B cell (primary cell): ENCODE results near the gene DSCAML1. TPM values are rescaled to one million over a fixed set of nuclear protein-coding genes. Genes with fewer than 3 reads are reported as not detected.

ENCODE experiments used
- ATAC-seq: fragments of 200-7000 bp; cut with Tn5 transposase; one replicate; pipeline ENCODE4 v1.10.0; 2021; ENCODE audit warnings: low read depth, mild to moderate bottlenecking, moderate number of reproducible peaks, moderate library complexity
- CTCF ChIA-PET: fragments of 350-600 bp; sonication (Branson Sonifier 250); formaldehyde crosslinking; loops from one replicate; lab custom pipeline; 2021; ENCODE audit warnings: antibody characterized with exemption, inconsistent platforms; lab: Charles Lee
- POLR2A ChIA-PET: fragments of 350-600 bp; sonication (Branson Sonifier 250); formaldehyde crosslinking; loops from one replicate; lab custom pipeline; 2021; ENCODE audit warnings: antibody characterized with exemption; lab: Charles Lee
- DNase-seq: peaks from one replicate; pipeline ENCODE4 v3.0.0; 2013
- H2AFZ ChIP-seq: 2 replicates; pipeline ENCODE4 v1.6.1; 2012; ENCODE audit warnings: mild to moderate bottlenecking, low read depth, low read length; ENCODE audit not compliant: insufficient read depth, poor library complexity, severe bottlenecking
- H3K27ac ChIP-seq, 2 donors: 1 replicate in 1 of 2; 2 replicates in 1 of 2; pipeline ENCODE4 v1.5.1; 2012 to 2013; ENCODE audit warnings: low read length in 2 of 2, mild to moderate bottlenecking in 2 of 2, moderate library complexity in 1 of 2
- H3K27me3 ChIP-seq, 4 experiments: fragments of 200-600 bp in 1 of 4; sonication (generic) in 1 of 4; replicated peaks in 1 of 4; 1 replicate in 2 of 4; 2 replicates in 2 of 4; pipeline versions ENCODE4 v1.6.1 to v1.7.0; 2013 to 2016; ENCODE audit warnings: low read length in 3 of 4, mild to moderate bottlenecking in 2 of 4, mixed read lengths in 1 of 4, moderate library complexity in 1 of 4; ENCODE audit not compliant: insufficient read depth in 4 of 4, control insufficient read depth in 3 of 4; ENCODE audit errors: control extremely low read depth in 1 of 4
- H3K36me3 ChIP-seq, 2 experiments: replicated peaks in 1 of 2; 1 replicate in 1 of 2; 2 replicates in 1 of 2; pipeline versions ENCODE4 v1.6.1 to v1.7.1; 2013; ENCODE audit warnings: low read length in 1 of 2; ENCODE audit not compliant: insufficient read depth in 2 of 2, control insufficient read depth in 1 of 2; ENCODE audit errors: control extremely low read depth in 1 of 2, extremely low read depth in 1 of 2
- H3K4me1 ChIP-seq, 2 donors: fragments of 200-600 bp in 1 of 2; sonication (generic) in 1 of 2; 1 replicate in 1 of 2; 2 replicates in 1 of 2; pipeline versions ENCODE4 v1.5.1 to v1.6.1; 2013 to 2017; ENCODE audit warnings: low read length in 2 of 2; ENCODE audit not compliant: control insufficient read depth in 2 of 2, insufficient read depth in 2 of 2
- H3K4me2 ChIP-seq: replicated peaks from 2 replicates; pipeline ENCODE3; 2012; ENCODE audit warnings: mild to moderate bottlenecking, low read depth, low read length; ENCODE audit not compliant: poor library complexity, severe bottlenecking
- H3K4me3 ChIP-seq, 5 experiments: fragments of 200-600 bp in 1 of 5; sonication (generic) in 1 of 5; 1 replicate in 3 of 5; 2 replicates in 2 of 5; pipeline versions ENCODE4 v1.5.1 to v1.7.0; 2011 to 2016; ENCODE audit warnings: low read length in 4 of 5, mild to moderate bottlenecking in 4 of 5, low read depth in 2 of 5, control low read depth in 1 of 5, moderate library complexity in 1 of 5; ENCODE audit not compliant: insufficient read depth in 1 of 5; ENCODE audit errors: control extremely low read depth in 1 of 5, extremely low read depth in 1 of 5
- H3K79me2 ChIP-seq: fragments of 200-600 bp; sonication (generic); one replicate; pipeline ENCODE4 v1.6.0; 2016; ENCODE audit warnings: low read length; ENCODE audit not compliant: control insufficient read depth, insufficient read depth
- H3K9ac ChIP-seq: fragments of 200-600 bp; sonication (generic); 2 replicates; pipeline ENCODE4 v1.6.1; 2017; ENCODE audit warnings: mild to moderate bottlenecking, low read length, moderate library complexity
- H3K9me3 ChIP-seq, 3 donors: one replicate each; pipeline versions ENCODE4 v1.6.1 to v1.7.1; 2013; ENCODE audit warnings: low read length in 2 of 3; ENCODE audit not compliant: control insufficient read depth in 2 of 3, insufficient read depth in 1 of 3; ENCODE audit errors: control extremely low read depth in 1 of 3
- H4K20me1 ChIP-seq: 2 replicates; pipeline ENCODE4 v1.6.0; 2012; ENCODE audit warnings: mild to moderate bottlenecking, low read length; ENCODE audit not compliant: insufficient read depth, control insufficient read depth, poor library complexity, severe bottlenecking
- H3K27ac Mint-ChIP-seq: one replicate; pipeline ENCODE4 v1.8.0; 2021; ENCODE audit warnings: mixed read lengths
- H3K27me3 Mint-ChIP-seq: one replicate; pipeline ENCODE4 v1.8.0; 2021; ENCODE audit warnings: mixed read lengths
- H3K4me1 Mint-ChIP-seq: one replicate; pipeline ENCODE4 v1.8.0; 2021; ENCODE audit warnings: mixed read lengths
- H3K4me3 Mint-ChIP-seq: one replicate; pipeline ENCODE4 v1.8.0; 2021; ENCODE audit warnings: mixed read lengths
- H3K9me3 Mint-ChIP-seq: one replicate; pipeline ENCODE4 v1.8.0; 2022; ENCODE audit warnings: mixed read lengths; ENCODE audit not compliant: insufficient read depth
- EZH2 ChIP-seq: IDR thresholded peaks from 2 replicates; pipeline ENCODE4 v1.6.1; 2012; ENCODE audit warnings: borderline replicate concordance, low read depth, mild to moderate bottlenecking, moderate library complexity, low read length; ENCODE audit not compliant: insufficient read depth, poor library complexity, severe bottlenecking
- WGBS: methylation state at CpG from one replicate; pipeline ENCODE4 v1.1.5; 2013; ENCODE audit warnings: missing lambda C conversion rate; ENCODE audit not compliant: insufficient coverage; 5-methylcytosine and 5-hydroxymethylcytosine counted together
- intact Hi-C: fragments of 100-400 bp; cut with micrococcal nuclease; formaldehyde crosslinking; loops from one replicate; pipeline ENCODE4 v1.10.0; 2022
- polyA plus RNA-seq: library from polyadenylated mRNA; depleted of rRNA; stranded (reverse); fragments of >200 nt; gene quantifications from 2 replicates; pipeline ENCODE4 v1.2.3, GENCODE V29; 2012
- total RNA-seq, 2 donors: library from RNA; stranded (reverse); fragments of 120-200 nt in 1 of 2; gene quantifications; 1 replicate in 1 of 2; 2 replicates in 1 of 2; pipeline versions ENCODE4 v1.2.3 to v1.2.4, GENCODE V29; 2013 to 2022
- TF ChIP-seq, protein P1 (sequence below): fragments of 200-600 bp; IDR thresholded peaks from one replicate; pipeline ENCODE4 v1.8.0; 2022; ENCODE audit warnings: antibody characterized with exemption, mild to moderate bottlenecking

Gene DSCAML1
- total and polyA plus RNA-seq, 2 donors (not counting 1 experiment from before 2014, with no cell fraction given), result 1.2 to 6.2 TPM

GRCh38 chr11:117839380-117839881, 42.4 kb upstream of the DSCAML1 start:
- Histone ChIP-seq H3K4me2 (no peak overlapping the region), H3K79me2 (no peaks in the 10 kb centered on the region), H3K9me3 (no peaks in the 10 kb centered on the region), H2AFZ (no peak overlapping the region), H3K36me3 (no peaks in the 10 kb centered on the region), H4K20me1 (no peaks in the 10 kb centered on the region), H3K4me1 (peaks cover 0 to 3% of the 10 kb centered on the region in 2 donors), H3K4me3 (no peak overlapping the region), H3K27me3 (peaks cover 0 to 2% (median 0%) of the 10 kb centered on the region in 4 experiments), H3K27ac (no peak overlapping the region), H3K9ac (no peak overlapping the region)
- 88% methylated on average over 6 of the region's 7 CpGs for WGBS
- peaks cover 18% of the 10 kb centered on the region for H3K27me3 Mint-ChIP-seq
- ChIA-PET POLR2A (no interaction called here), CTCF (interaction anchor here (2.6 kb wide), 1 partner anchor 214 kb away, joined by 16 read pairs; no protein-coding TSS in a partner anchor)
- no peaks in the 10 kb centered on the region for H3K9me3 Mint-ChIP-seq
- H3K4me1 Mint-ChIP-seq, result no peaks in the 10 kb centered on the region
- intact Hi-C loops, result no loop called here
- no peak for TF ChIP-seq EZH2
- TF ChIP-seq, protein P1, sequence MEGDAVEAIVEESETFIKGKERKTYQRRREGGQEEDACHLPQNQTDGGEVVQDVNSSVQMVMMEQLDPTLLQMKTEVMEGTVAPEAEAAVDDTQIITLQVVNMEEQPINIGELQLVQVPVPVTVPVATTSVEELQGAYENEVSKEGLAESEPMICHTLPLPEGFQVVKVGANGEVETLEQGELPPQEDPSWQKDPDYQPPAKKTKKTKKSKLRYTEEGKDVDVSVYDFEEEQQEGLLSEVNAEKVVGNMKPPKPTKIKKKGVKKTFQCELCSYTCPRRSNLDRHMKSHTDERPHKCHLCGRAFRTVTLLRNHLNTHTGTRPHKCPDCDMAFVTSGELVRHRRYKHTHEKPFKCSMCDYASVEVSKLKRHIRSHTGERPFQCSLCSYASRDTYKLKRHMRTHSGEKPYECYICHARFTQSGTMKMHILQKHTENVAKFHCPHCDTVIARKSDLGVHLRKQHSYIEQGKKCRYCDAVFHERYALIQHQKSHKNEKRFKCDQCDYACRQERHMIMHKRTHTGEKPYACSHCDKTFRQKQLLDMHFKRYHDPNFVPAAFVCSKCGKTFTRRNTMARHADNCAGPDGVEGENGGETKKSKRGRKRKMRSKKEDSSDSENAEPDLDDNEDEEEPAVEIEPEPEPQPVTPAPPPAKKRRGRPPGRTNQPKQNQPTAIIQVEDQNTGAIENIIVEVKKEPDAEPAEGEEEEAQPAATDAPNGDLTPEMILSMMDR, result no peak
- ATAC-seq, result no peak
- no peak overlapping the region for H3K4me3 Mint-ChIP-seq
- DNase-seq, result no peak
- H3K27ac Mint-ChIP-seq, result no peak overlapping the region

- Histone ChIP-seq H3K4me2 (no peak overlapping the region), H3K27me3 (peaks cover 0 to 2% (median 0%) of the 10 kb centered on the region in 4 experiments), H3K27ac (no peak overlapping the region), H3K4me1 (peaks cover 0 to 2% of the 10 kb centered on the region in 2 donors), H3K36me3 (no peaks in the 10 kb centered on the region), H3K9ac (no peak overlapping the region), H2AFZ (no peak overlapping the region), H3K9me3 (no peaks in the 10 kb centered on the region), H4K20me1 (no peaks in the 10 kb centered on the region), H3K79me2 (no peaks in the 10 kb centered on the region), H3K4me3 (no peak overlapping the region)
- Mint-ChIP-seq H3K4me1 (no peaks in the 10 kb centered on the region), H3K27me3 (peaks cover 18% of the 10 kb centered on the region), H3K9me3 (no peaks in the 10 kb centered on the region), H3K4me3 (no peak overlapping the region), H3K27ac (no peak overlapping the region)
- TF ChIP-seq, protein P1, result no peak
- TF ChIP-seq EZH2, result no peak
- POLR2A ChIA-PET, result no interaction called here
- intact Hi-C loops, result no loop called here
- CTCF ChIA-PET, result interaction anchor here (0.7 to 2.6 kb wide), 4 partner anchors 16 to 215 kb away, joined by 3 to 16 read pairs (median 4); no protein-coding TSS in a partner anchor
- DNase-seq (no peak), ATAC-seq (no peak)
- WGBS, result 76% methylated on average over 5 of the region's 8 CpGs
These were observed 41.9 kb upstream of the DSCAML1 start for GRCh38 chr11:117838901-117839300.
